ENCODE data around the gene FMN1.

FMN1 gene

GRCh38 chr15:33099213-33099612 is 95.3 kb downstream of the FMN1 start:
- Histone ChIP-seq H3K4me3 (ENCODE audit: low read depth, low read length) (no peak overlapping the region), H2BK5ac (ENCODE audit: low read depth, low read length, poor library complexity) (no peak overlapping the region), H4K12ac (ENCODE audit: low read depth, low read length) (no peak overlapping the region), H3K23ac (ENCODE audit: low read length) (no peak overlapping the region), H3K36me3 (ENCODE audit: control insufficient read depth in 1 of 2, insufficient read depth in 2 of 2, low read length in 2 of 2) (no peaks in the 10 kb centered on the region), H3K4me2 (ENCODE audit: low read length) (no peak overlapping the region), H3K4me1 (ENCODE audit: control insufficient read depth in 1 of 2, insufficient read depth in 2 of 2, low read length in 2 of 2) (peaks cover 0 to 4% of the 10 kb centered on the region in 2 experiments), H4K8ac (ENCODE audit: low read depth, low read length) (no peak overlapping the region), H2AFZ (ENCODE audit: insufficient read depth, low read length, poor library complexity) (no peak overlapping the region), H3K14ac (ENCODE audit: low read length) (no peak overlapping the region), H3K9ac (ENCODE audit: low read length) (no peak overlapping the region), H3K9me3 (ENCODE audit: insufficient read depth, low read depth, low read length) (no peaks in the 10 kb centered on the region), H3K79me1 (ENCODE audit: low read length) (no peaks in the 10 kb centered on the region), H3K4ac (ENCODE audit: low read depth, low read length) (no peak overlapping the region), H2BK120ac (ENCODE audit: insufficient read depth, low read length, poor library complexity) (no peak overlapping the region), H3K27me3 (ENCODE audit: insufficient read depth, low read length) (no peaks in the 10 kb centered on the region), H3K79me2 (ENCODE audit: control insufficient read depth, insufficient read depth, low read length, poor library complexity) (no peaks in the 10 kb centered on the region), H2AK5ac (ENCODE audit: low read length) (no peak overlapping the region), H3K18ac (ENCODE audit: low read length) (no peak overlapping the region), H4K91ac (ENCODE audit: low read depth, low read length) (no peak overlapping the region), H3K27ac (ENCODE audit: low read depth, low read length) (no peak overlapping the region), H2BK12ac (ENCODE audit: low read length) (no peak overlapping the region)
- no CpG with 5 or more reads among the region's 3 CpGs for WGBS (ENCODE audit: extremely low coverage, insufficient coverage, insufficient read length)
- DNase-seq = no peak

- DNase-seq = peak; percentile 47 to 69
- Histone ChIP-seq H3K4me3 (ENCODE audit: low read depth, low read length) (no peak overlapping the region), H2AK5ac (ENCODE audit: low read length) (no peak overlapping the region), H4K91ac (ENCODE audit: low read depth, low read length) (no peak overlapping the region), H3K18ac (ENCODE audit: low read length) (no peak overlapping the region), H3K4me1 (ENCODE audit: control insufficient read depth in 1 of 2, insufficient read depth in 2 of 2, low read length in 2 of 2) (peaks cover 0 to 4% of the 10 kb centered on the region in 2 experiments), H2AFZ (ENCODE audit: insufficient read depth, low read length, poor library complexity) (no peak overlapping the region), H3K4me2 (ENCODE audit: low read length) (no peak overlapping the region), H4K12ac (ENCODE audit: low read depth, low read length) (no peak overlapping the region), H2BK5ac (ENCODE audit: low read depth, low read length, poor library complexity) (no peak overlapping the region), H3K79me2 (ENCODE audit: control insufficient read depth, insufficient read depth, low read length, poor library complexity) (no peaks in the 10 kb centered on the region), H3K79me1 (ENCODE audit: low read length) (no peaks in the 10 kb centered on the region), H3K9ac (ENCODE audit: low read length) (no peak overlapping the region), H3K23ac (ENCODE audit: low read length) (no peak overlapping the region), H2BK120ac (ENCODE audit: insufficient read depth, low read length, poor library complexity) (no peak overlapping the region), H2BK12ac (ENCODE audit: low read length) (no peak overlapping the region), H3K4ac (ENCODE audit: low read depth, low read length) (no peak overlapping the region), H3K36me3 (ENCODE audit: control insufficient read depth in 1 of 2, insufficient read depth in 2 of 2, low read length in 2 of 2) (no peaks in the 10 kb centered on the region), H3K14ac (ENCODE audit: low read length) (no peak overlapping the region), H3K27me3 (ENCODE audit: insufficient read depth, low read length) (no peaks in the 10 kb centered on the region), H3K9me3 (ENCODE audit: insufficient read depth, low read depth, low read length) (no peaks in the 10 kb centered on the region), H4K8ac (ENCODE audit: low read depth, low read length) (no peak overlapping the region), H3K27ac (ENCODE audit: low read depth, low read length) (no peak overlapping the region)
- no CpG with 5 or more reads among the region's 7 CpGs for WGBS (ENCODE audit: extremely low coverage, insufficient coverage, insufficient read length)
These were observed 96.1 kb downstream of the FMN1 start for GRCh38 chr15:33098094-33099058.

- Histone ChIP-seq H3K4me1 (ENCODE audit: control insufficient read depth in 1 of 2, insufficient read depth in 2 of 2, low read length in 2 of 2) (peaks cover 0 to 4% of the 10 kb centered on the region in 2 experiments), H3K9me3 (ENCODE audit: insufficient read depth, low read depth, low read length) (peaks cover 2% of the 10 kb centered on the region), H3K36me3 (ENCODE audit: control insufficient read depth in 1 of 2, insufficient read depth in 2 of 2, low read length in 2 of 2) (no peaks in the 10 kb centered on the region), H2AFZ (ENCODE audit: insufficient read depth, low read length, poor library complexity) (no peak overlapping the region), H4K91ac (ENCODE audit: low read depth, low read length) (no peak overlapping the region), H3K27ac (ENCODE audit: low read depth, low read length) (no peak overlapping the region), H4K12ac (ENCODE audit: low read depth, low read length) (no peak overlapping the region), H3K23ac (ENCODE audit: low read length) (no peak overlapping the region), H3K18ac (ENCODE audit: low read length) (no peak overlapping the region), H3K4me2 (ENCODE audit: low read length) (no peak overlapping the region), H3K79me2 (ENCODE audit: control insufficient read depth, insufficient read depth, low read length, poor library complexity) (no peaks in the 10 kb centered on the region), H3K14ac (ENCODE audit: low read length) (no peak overlapping the region), H3K27me3 (ENCODE audit: insufficient read depth, low read length) (no peaks in the 10 kb centered on the region), H2BK5ac (ENCODE audit: low read depth, low read length, poor library complexity) (no peak overlapping the region), H2BK120ac (ENCODE audit: insufficient read depth, low read length, poor library complexity) (no peak overlapping the region), H3K4ac (ENCODE audit: low read depth, low read length) (no peak overlapping the region), H3K4me3 (ENCODE audit: low read depth, low read length) (no peak overlapping the region), H2AK5ac (ENCODE audit: low read length) (no peak overlapping the region), H3K79me1 (ENCODE audit: low read length) (no peaks in the 10 kb centered on the region), H3K9ac (ENCODE audit: low read length) (no peak overlapping the region), H4K8ac (ENCODE audit: low read depth, low read length) (no peak overlapping the region), H2BK12ac (ENCODE audit: low read length) (no peak overlapping the region)
- WGBS (ENCODE audit: extremely low coverage, insufficient coverage, insufficient read length) = no CpG with 5 or more reads among the region's 3 CpGs
- DNase-seq = no peak
These were observed 98.4 kb downstream of the FMN1 start for GRCh38 chr15:33096134-33096533.

- WGBS (ENCODE audit: extremely low coverage, insufficient coverage, insufficient read length) = no CpG with 5 or more reads among the region's 2 CpGs
- Histone ChIP-seq H3K9ac (ENCODE audit: low read length) (no peak overlapping the region), H4K12ac (ENCODE audit: low read depth, low read length) (no peak overlapping the region), H4K91ac (ENCODE audit: low read depth, low read length) (no peak overlapping the region), H2BK12ac (ENCODE audit: low read length) (no peak overlapping the region), H3K4ac (ENCODE audit: low read depth, low read length) (no peak overlapping the region), H2BK120ac (ENCODE audit: insufficient read depth, low read length, poor library complexity) (no peak overlapping the region), H3K4me3 (ENCODE audit: low read depth, low read length) (no peak overlapping the region), H3K23ac (ENCODE audit: low read length) (no peak overlapping the region), H3K9me3 (ENCODE audit: insufficient read depth, low read depth, low read length) (peaks cover 2% of the 10 kb centered on the region), H3K79me1 (ENCODE audit: low read length) (no peaks in the 10 kb centered on the region), H3K4me1 (ENCODE audit: control insufficient read depth in 1 of 2, insufficient read depth in 2 of 2, low read length in 2 of 2) (peaks cover 0 to 4% of the 10 kb centered on the region in 2 experiments), H3K4me2 (ENCODE audit: low read length) (no peak overlapping the region), H3K27me3 (ENCODE audit: insufficient read depth, low read length) (no peaks in the 10 kb centered on the region), H2AK5ac (ENCODE audit: low read length) (no peak overlapping the region), H3K36me3 (ENCODE audit: control insufficient read depth in 1 of 2, insufficient read depth in 2 of 2, low read length in 2 of 2) (no peaks in the 10 kb centered on the region), H4K8ac (ENCODE audit: low read depth, low read length) (no peak overlapping the region), H2AFZ (ENCODE audit: insufficient read depth, low read length, poor library complexity) (no peak overlapping the region), H3K18ac (ENCODE audit: low read length) (no peak overlapping the region), H3K79me2 (ENCODE audit: control insufficient read depth, insufficient read depth, low read length, poor library complexity) (no peaks in the 10 kb centered on the region), H3K27ac (ENCODE audit: low read depth, low read length) (no peak overlapping the region), H2BK5ac (ENCODE audit: low read depth, low read length, poor library complexity) (no peak overlapping the region), H3K14ac (ENCODE audit: low read length) (no peak overlapping the region)
- no peak for DNase-seq
These were observed 98.9 kb downstream of the FMN1 start for GRCh38 chr15:33095641-33096040.
